NCI-H2171 treated with DMSO at 0.1 percent for 48 hours (cell line): ENCODE results near the gene DLAT.
"Not testable (repeated sequence)": the region's sequence is repeated elsewhere in the genome, so short reads cannot be mapped to it uniquely, and the experiment has no call there.

ENCODE experiments used
- DNase-seq: peaks from one replicate; lab custom pipeline; 2025; lab: John Stamatoyannopoulos, UW

The DLAT gene

DNA sequence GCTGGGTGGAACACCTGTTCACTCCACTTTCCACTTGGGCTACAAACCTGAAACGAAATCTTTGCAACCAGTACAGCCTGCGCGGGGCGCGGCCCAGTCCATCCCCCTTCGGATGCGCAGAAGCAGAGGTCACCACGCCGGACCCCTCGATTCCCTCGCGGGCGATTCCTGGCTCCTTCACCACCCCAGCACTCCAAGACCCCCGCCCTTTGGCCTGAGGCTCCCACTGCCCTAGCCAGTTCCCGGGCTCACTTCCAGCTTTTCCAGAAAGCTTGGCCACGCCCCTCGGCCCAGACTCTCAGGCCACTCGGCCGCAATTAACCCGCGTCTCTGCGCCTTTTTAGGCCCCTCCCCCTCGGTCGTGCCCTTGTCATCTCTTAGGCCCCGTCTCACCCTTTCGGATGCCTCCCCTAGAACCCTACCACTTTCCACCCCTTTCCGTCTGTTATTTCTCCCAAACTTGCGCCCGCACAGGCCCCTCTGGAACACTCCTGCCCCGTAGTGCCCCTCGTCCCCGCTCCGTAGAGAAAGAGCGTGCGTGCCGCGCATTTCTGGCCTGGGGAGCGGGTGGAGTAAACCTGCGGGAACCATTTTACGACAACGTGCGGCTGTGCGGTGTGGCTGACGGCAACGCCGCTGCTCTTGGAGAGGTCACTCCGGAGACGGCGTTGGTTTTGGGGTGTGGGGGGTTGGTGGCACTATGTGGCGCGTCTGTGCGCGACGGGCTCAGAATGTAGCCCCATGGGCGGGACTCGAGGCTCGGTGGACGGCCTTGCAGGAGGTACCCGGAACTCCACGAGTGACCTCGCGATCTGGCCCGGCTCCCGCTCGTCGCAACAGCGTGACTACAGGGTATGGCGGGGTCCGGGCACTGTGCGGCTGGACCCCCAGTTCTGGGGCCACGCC, at the start of gene DLAT:
Gene DLAT (plus strand): TSS at position 636 of the 906 bp plus-strand sequence. CDS start 65 bp downstream, at position 701.
- DNase-seq: peak; percentile 89

DNA sequence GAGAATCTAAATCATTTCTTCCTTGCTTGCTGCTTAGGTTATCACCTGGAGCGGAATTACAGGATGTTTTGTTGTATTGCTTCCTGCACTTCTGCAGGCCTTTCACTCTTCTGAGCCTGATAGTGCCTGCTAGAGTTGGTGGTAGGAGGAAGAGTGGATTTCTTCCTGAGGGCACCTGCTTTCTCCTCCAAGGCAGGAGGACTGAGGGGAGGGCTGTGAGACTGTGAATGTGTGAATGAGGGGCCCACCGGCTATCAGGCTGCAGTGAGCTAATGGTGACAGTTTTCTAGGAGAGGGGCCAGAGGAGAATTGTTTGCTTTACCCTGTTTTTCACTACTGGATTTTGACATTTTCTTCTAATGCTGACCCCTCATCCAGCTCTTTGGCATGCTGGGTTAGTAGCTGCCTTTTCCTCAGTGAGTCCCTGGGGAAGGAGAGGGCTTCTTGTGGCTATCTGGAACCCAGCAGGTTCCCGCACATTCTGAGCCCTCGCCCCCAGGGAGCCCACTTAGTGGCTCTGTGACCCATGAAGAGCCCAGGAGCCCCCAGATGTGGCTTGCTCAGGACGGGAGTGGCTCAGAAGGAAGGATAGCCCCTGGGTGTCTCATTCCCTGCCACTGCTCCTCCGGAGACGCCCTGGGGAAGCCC, 49.0 kb upstream of the DLAT start:
- no peak for DNase-seq

DNA sequence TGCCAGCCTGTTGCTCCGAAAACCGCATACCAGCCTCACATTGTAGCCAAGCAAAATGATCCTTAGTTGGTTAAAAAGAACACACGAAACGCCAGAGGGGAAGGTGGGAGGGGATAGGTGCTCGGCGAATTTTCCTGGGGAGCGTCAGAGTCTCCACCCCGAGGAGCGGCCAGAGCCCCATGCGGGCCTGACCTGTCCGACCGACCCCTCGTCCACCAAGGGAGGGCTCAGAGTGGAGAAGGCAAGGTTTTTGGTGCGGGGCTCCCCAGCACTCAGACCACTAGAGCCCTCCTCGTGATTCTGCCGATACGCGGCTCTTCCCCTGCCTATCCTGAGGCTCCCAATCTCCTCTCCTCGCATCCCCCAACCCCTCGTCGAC, 48.5 kb upstream of the DLAT start:
- DNase-seq: no peak

DNA sequence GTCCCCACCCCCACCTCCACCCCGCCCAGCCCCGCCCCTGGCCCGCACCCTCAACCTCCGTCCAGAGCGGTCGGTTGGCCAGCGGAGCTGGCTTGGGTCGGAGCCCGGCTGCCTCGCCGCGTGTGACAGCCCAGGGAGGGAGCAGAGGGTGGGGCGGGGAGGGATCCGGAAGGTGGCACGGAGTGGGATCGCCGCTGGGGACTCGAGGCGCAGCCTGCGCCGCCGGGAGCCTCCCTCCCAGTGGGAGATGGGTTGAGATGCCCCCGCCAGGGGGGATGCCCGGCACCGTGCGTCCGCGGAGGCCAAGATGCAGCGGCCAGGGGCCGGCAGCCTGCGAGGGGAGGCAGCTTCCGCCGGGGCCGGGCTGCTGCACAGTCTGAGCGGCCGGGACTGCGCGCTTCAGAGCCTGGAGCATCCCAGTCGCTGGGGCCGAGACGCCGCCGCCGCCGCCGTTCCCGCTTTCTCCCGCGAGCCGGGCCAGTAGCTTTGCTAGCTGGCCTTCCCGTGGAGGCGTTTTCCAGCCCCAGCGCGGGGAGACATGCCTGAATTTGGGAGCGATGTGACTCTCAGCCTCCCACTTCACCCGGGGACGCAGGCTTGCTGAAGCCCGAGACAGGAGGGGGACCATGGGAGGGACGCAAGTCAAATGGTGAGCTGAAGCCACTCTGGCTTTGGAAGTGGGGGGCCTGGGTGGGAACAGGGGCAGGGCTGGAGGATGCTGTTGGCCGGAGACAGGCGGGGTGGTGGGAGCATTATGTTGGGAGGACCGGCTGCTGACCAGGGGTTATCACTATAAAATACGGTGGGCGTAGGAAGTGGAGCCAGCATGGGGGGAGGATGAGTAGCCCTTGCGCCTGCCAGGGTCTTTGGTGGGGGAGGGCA, 47.8 kb upstream of the DLAT start:
- DNase-seq: no peak

GRCh38 chr11:111978028-111978771, 47.0 kb upstream of the DLAT start:
- DNase-seq: no peak

GRCh38 chr11:111980062-111980461, 45.1 kb upstream of the DLAT start:
- DNase-seq: no peak

GRCh38 chr11:111981270-111981669, 43.9 kb upstream of the DLAT start:
- DNase-seq: no peak

GRCh38 chr11:111982019-111982464, 43.2 kb upstream of the DLAT start:
- DNase-seq: peak; percentile 53

- no peak for DNase-seq
These were observed 42.5 kb upstream of the DLAT start for GRCh38 chr11:111982541-111983186.

- DNase-seq: no peak
These were observed 41.8 kb upstream of the DLAT start for GRCh38 chr11:111983187-111983986.

GRCh38 chr11:111986589-111986988, 38.6 kb upstream of the DLAT start:
- no peak for DNase-seq

- DNase-seq: no peak
These were observed 34.8 kb upstream of the DLAT start for GRCh38 chr11:111990381-111990780.

- no peak for DNase-seq
These were observed 32.9 kb upstream of the DLAT start for GRCh38 chr11:111992206-111992855.

GRCh38 chr11:111996129-111996528, 29.1 kb upstream of the DLAT start:
- no peak for DNase-seq

- not testable (repeated sequence) for DNase-seq
These were observed 28.5 kb upstream of the DLAT start for GRCh38 chr11:111996669-111997068.

- DNase-seq: no peak
These were observed 26.1 kb upstream of the DLAT start for GRCh38 chr11:111999111-111999510.

GRCh38 chr11:112000703-112001102, 24.5 kb upstream of the DLAT start:
- DNase-seq: no peak

DNA sequence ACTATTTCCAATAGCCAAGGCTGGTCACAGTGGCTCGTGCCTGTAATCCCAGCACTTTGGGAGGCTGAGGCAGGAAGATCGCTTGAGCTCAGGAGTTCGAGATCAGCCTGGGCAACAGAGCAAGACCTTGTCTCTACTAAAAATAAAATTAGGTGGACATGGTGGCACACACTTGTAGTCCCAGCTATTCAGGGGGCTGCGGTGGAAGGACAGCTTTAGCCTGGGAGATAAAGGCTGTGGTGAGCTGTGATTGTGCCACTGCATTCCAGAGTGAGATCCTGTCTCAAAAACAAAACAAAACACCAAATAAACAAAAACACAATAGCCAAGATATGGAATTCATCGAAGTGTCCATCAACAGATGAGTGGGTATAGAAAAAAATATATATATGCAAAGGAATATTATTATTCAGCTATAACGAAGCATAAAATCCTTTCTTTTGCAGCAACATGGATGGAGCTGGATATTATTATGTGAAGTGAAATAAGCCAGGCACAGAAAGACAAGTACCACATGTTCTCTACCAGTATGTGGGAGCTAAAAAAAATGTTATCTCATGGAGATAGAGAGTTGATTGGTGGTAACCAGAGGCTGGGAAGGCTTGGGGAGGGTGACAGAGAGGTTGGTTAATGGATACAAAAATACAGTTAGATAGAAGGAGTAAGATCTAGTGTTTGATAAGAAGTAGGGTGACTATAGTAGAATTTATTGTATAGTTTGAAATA, 22.6 kb upstream of the DLAT start:
- no peak for DNase-seq

DNA sequence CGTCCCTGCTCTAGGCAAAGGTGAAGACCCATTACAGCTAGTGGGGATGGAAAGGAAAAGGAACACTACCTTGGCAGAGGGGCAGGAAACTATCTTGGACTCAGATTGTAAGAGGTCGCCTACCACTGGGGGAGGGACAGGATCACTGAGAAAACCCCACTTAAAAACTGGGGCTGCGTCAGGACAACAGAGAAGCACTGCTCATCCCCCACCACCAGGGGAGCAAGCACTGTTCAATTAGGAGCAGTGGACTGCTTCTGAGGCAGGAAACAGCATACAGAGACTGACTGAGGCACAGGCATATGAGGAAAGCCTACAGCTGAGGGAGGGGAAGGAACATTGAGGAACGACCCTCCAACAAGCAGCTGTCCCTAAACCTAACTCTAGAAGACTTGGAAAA, 20.8 kb upstream of the DLAT start:
- DNase-seq: no peak
